Forelimb muscle (tissue), 1 donor: Measurements from ENCODE around the gene OR6C70. TPM values are rescaled to one million over a fixed set of nuclear protein-coding genes. Genes with fewer than 3 reads are reported as not detected.

Experiments
- polyA plus RNA-seq: library from polyadenylated mRNA; unstranded; fragments of 120-200 nt; gene quantifications from one replicate; pipeline ENCODE4 v1.2.1, GENCODE V29; 2013; ENCODE audit not compliant: insufficient read length

OR6C70 gene
- polyA plus RNA-seq, 1 donor = not detected

Other genes starting within 250 kb of the OR6C70 start
- not detected for gene OR10A7, start 249.1 kb downstream of the OR6C70 start, polyA plus RNA-seq
- not detected for gene OR6C74, start 225.5 kb downstream of the OR6C70 start, polyA plus RNA-seq
- gene OR6C6, start 173.6 kb downstream of the OR6C70 start, polyA plus RNA-seq = 0.09 TPM
- gene OR6C1, start 155.8 kb downstream of the OR6C70 start, polyA plus RNA-seq = not detected
- gene OR6C3, start 139.4 kb downstream of the OR6C70 start, polyA plus RNA-seq = not detected
- gene OR6C75, start 107.2 kb downstream of the OR6C70 start, polyA plus RNA-seq = not detected
- not detected for gene OR6C65, start 69.6 kb downstream of the OR6C70 start, polyA plus RNA-seq
- not detected for gene OR6C76, start 43.9 kb downstream of the OR6C70 start, polyA plus RNA-seq
- not detected for gene OR6C2, start 26.1 kb downstream of the OR6C70 start, polyA plus RNA-seq
- gene OR6C68, start 22.2 kb upstream of the OR6C70 start, polyA plus RNA-seq = not detected
- not detected for gene OR6C4, start 79.5 kb upstream of the OR6C70 start, polyA plus RNA-seq
- gene OR2AP1, start 102.3 kb upstream of the OR6C70 start, polyA plus RNA-seq = not detected
- not detected for gene OR10P1, start 166.8 kb upstream of the OR6C70 start, polyA plus RNA-seq
- gene ITGA7, start 237.8 kb upstream of the OR6C70 start, polyA plus RNA-seq = 409 TPM
- gene BLOC1S1, start 245.9 kb upstream of the OR6C70 start, polyA plus RNA-seq = 103 TPM